Measurements from ENCODE around the gene EIPR1.
"Not testable (repeated sequence)": the region's sequence is repeated elsewhere in the genome, so short reads cannot be mapped to it uniquely, and the experiment has no call there.

Gene EIPR1

GRCh38 chr2:3185256-3185655, 192.4 kb downstream of the EIPR1 start:
- DNase-seq: no peak

GRCh38 chr2:3184167-3184566, 193.5 kb downstream of the EIPR1 start:
- DNase-seq: no peak

GRCh38 chr2:3183766-3184165, 193.9 kb downstream of the EIPR1 start:
- no peak for DNase-seq

GRCh38 chr2:3182848-3183247, 194.8 kb downstream of the EIPR1 start:
- no peak for DNase-seq

- no peak for DNase-seq
Measured at GRCh38 chr2:3181416-3182010, 196.1 kb downstream of the EIPR1 start.

- DNase-seq: not testable (repeated sequence)
Measured at GRCh38 chr2:3180909-3181221, 196.8 kb downstream of the EIPR1 start.

GRCh38 chr2:3180082-3180908, 197.3 kb downstream of the EIPR1 start:
- DNase-seq: no peak

GRCh38 chr2:3179626-3180025, 198.0 kb downstream of the EIPR1 start:
- no peak for DNase-seq

GRCh38 chr2:3179208-3179607, 198.4 kb downstream of the EIPR1 start:
- DNase-seq: no peak

- no peak for DNase-seq
Measured at GRCh38 chr2:3178578-3179031, 199.0 kb downstream of the EIPR1 start.

GRCh38 chr2:3177891-3178577, 199.6 kb downstream of the EIPR1 start:
- no peak for DNase-seq

GRCh38 chr2:3176869-3177255, 200.8 kb downstream of the EIPR1 start:
- DNase-seq: no peak

GRCh38 chr2:3176071-3176868, 201.3 kb downstream of the EIPR1 start:
- no peak for DNase-seq

- no peak for DNase-seq
Measured at GRCh38 chr2:3175568-3175955, 202.1 kb downstream of the EIPR1 start.

- no peak for DNase-seq
Measured at GRCh38 chr2:3174626-3175567, 202.7 kb downstream of the EIPR1 start.

- DNase-seq: no peak
Measured at GRCh38 chr2:3173031-3173430, 204.6 kb downstream of the EIPR1 start.

- no peak for DNase-seq
Measured at GRCh38 chr2:3172265-3172935, 205.2 kb downstream of the EIPR1 start.

GRCh38 chr2:3171564-3172264, 205.9 kb downstream of the EIPR1 start:
- no peak for DNase-seq

GRCh38 chr2:3170792-3171455, 206.7 kb downstream of the EIPR1 start:
- no peak for DNase-seq
